ENCODE measurements around the gene TMEM178B. TPM values are rescaled to one million over a fixed set of nuclear protein-coding genes. Genes with fewer than 3 reads are reported as not detected.

TMEM178B gene
- total and polyA plus RNA-seq, 2 of the 4 experiments (the other 2 are of a cell fraction): under 0.01 to 0.05 TPM

DNA sequence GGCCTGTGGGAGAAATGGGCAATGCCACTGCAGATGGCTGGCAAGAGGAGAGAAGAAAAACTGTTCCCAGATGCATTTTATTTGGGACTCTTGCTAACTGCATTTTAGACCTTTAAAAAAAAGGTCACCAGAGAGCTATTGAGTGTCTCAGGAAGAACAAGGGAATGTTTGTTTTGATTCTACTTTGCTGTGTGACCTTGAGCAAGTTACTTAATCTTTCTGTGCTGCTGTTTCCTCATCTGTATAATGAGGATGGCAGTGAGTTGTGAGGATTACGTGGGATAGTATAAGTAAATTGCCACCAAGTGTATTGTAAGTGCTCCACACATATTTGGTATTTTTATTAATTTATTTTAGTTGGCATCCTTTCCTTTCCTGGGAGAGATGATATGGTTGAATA is 335.4 kb downstream of the TMEM178B start:
- TF ChIP-seq, protein P1, sequence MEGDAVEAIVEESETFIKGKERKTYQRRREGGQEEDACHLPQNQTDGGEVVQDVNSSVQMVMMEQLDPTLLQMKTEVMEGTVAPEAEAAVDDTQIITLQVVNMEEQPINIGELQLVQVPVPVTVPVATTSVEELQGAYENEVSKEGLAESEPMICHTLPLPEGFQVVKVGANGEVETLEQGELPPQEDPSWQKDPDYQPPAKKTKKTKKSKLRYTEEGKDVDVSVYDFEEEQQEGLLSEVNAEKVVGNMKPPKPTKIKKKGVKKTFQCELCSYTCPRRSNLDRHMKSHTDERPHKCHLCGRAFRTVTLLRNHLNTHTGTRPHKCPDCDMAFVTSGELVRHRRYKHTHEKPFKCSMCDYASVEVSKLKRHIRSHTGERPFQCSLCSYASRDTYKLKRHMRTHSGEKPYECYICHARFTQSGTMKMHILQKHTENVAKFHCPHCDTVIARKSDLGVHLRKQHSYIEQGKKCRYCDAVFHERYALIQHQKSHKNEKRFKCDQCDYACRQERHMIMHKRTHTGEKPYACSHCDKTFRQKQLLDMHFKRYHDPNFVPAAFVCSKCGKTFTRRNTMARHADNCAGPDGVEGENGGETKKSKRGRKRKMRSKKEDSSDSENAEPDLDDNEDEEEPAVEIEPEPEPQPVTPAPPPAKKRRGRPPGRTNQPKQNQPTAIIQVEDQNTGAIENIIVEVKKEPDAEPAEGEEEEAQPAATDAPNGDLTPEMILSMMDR (conservative IDR thresholded peaks at IDR 0.05; ENCODE audit: low read depth, low read length): no peak
- TF ChIP-seq, protein P2, sequence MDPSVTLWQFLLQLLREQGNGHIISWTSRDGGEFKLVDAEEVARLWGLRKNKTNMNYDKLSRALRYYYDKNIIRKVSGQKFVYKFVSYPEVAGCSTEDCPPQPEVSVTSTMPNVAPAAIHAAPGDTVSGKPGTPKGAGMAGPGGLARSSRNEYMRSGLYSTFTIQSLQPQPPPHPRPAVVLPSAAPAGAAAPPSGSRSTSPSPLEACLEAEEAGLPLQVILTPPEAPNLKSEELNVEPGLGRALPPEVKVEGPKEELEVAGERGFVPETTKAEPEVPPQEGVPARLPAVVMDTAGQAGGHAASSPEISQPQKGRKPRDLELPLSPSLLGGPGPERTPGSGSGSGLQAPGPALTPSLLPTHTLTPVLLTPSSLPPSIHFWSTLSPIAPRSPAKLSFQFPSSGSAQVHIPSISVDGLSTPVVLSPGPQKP (IDR thresholded peaks at IDR 0.05; ENCODE audit: borderline replicate concordance, low read depth, low read length): no peak
- TF ChIP-seq POLR2A (IDR thresholded peaks at IDR 0.05; ENCODE audit: low read depth, low read length): no peak
- no peak overlapping the region for H2BK20ac ChIP-seq (ENCODE audit: low read depth, low read length)
- H4K5ac ChIP-seq (ENCODE audit: low read depth, low read length): no peak overlapping the region
- no peak overlapping the region for H3K14ac ChIP-seq (replicated peaks; ENCODE audit: low read depth, low read length)
- no peaks in the 10 kb centered on the region for H4K20me1 ChIP-seq (ENCODE audit: insufficient read depth, low read length)
- H3K18ac ChIP-seq (ENCODE audit: low read depth, low read length): no peak overlapping the region
- no peaks in the 10 kb centered on the region for H3K9me1 ChIP-seq (ENCODE audit: insufficient read depth, low read length)
- no peak overlapping the region for H4K91ac ChIP-seq (ENCODE audit: insufficient read depth, low read depth, low read length)
- H3K4me3 ChIP-seq (ENCODE audit: insufficient read depth, low read depth, low read length): no peak overlapping the region
- BruUV-seq (replicated peaks): no TSS peak
- no peak overlapping the region for H2BK5ac ChIP-seq (ENCODE audit: low read depth, low read length, poor library complexity, severe bottlenecking)
- no peak overlapping the region for H3K23ac ChIP-seq (ENCODE audit: low read depth, low read length)
- H3K27ac ChIP-seq (ENCODE audit: insufficient read depth, low read length): no peak overlapping the region
- no peak for ATAC-seq (ENCODE audit: low read depth)
- H2AK9ac ChIP-seq (replicated peaks; ENCODE audit: low read depth, low read length, poor library complexity): no peak overlapping the region
- H2BK15ac ChIP-seq (ENCODE audit: low read depth, low read length): no peak overlapping the region
- no peaks in the 10 kb centered on the region for H3K27me3 ChIP-seq (ENCODE audit: control insufficient read depth, insufficient read depth, low read length)
- H3K56ac ChIP-seq (ENCODE audit: extremely low read depth, insufficient read depth, low read length): no peak overlapping the region
- H3K4ac ChIP-seq (ENCODE audit: low read depth, low read length): no peak overlapping the region
- H2AFZ ChIP-seq (replicated peaks; ENCODE audit: low read length, poor library complexity): no peak overlapping the region
- ChIA-PET CTCF (no interaction called here), POLR2A (ENCODE audit: unreplicated experiment) (no interaction called here)
- H4K8ac ChIP-seq (ENCODE audit: low read depth in 2 of 2, low read length in 2 of 2): no peak overlapping the region
- in situ Hi-C loops (cut with MboI; ENCODE audit: low sequenced_read_pairs): no loop called here
- no peak overlapping the region for H3K4me2 ChIP-seq (ENCODE audit: low read depth, low read length)
- H3K9me3 ChIP-seq (ENCODE audit: control insufficient read depth, insufficient read depth, low read length): peaks cover 13% of the 10 kb centered on the region
- WGBS, 2 experiments (ENCODE audit: extremely low coverage in 2 of 2, insufficient read length in 1 of 2): no CpG with 5 or more reads among the region's 1 CpG
- H3K79me1 ChIP-seq (ENCODE audit: low read depth in 1 of 2, low read length in 2 of 2): no peaks in the 10 kb centered on the region
- H3K4me1 ChIP-seq (ENCODE audit: control insufficient read depth, insufficient read depth, low read length): no peaks in the 10 kb centered on the region
- intact Hi-C loops (cut with micrococcal nuclease): no loop called here
- dilution Hi-C loops (cut with HindIII; ENCODE audit: low sequenced_read_pairs, unreplicated experiment): no loop called here
- H3K9ac ChIP-seq (ENCODE audit: low read depth, low read length): no peak overlapping the region
- no peak for DNase-seq
- no peak overlapping the region for H2AK5ac ChIP-seq (ENCODE audit: low read depth, low read length)
- no peak overlapping the region for H2BK120ac ChIP-seq (ENCODE audit: low read depth, low read length)
- no peaks in the 10 kb centered on the region for H3K36me3 ChIP-seq (ENCODE audit: control insufficient read depth, insufficient read depth, low read length)

Measured in IMR-90 (cell line).